Parathyroid adenoma (tissue), 2 donors: ENCODE results near the gene ANKRD31.

Source experiments
- H2AFZ ChIP-seq: fragments of 300-600 bp; sonication (generic); one replicate; pipeline ENCODE4 v1.7.0; 2017; ENCODE audit warnings: antibody characterized with exemption, mild to moderate bottlenecking
- H3K27ac ChIP-seq: fragments of 300-600 bp; sonication (generic); one replicate; pipeline ENCODE4 v1.7.0; 2017
- H3K27me3 ChIP-seq: fragments of 300-600 bp; sonication (generic); one replicate; pipeline ENCODE4 v1.7.0; 2017; ENCODE audit warnings: low read length; ENCODE audit not compliant: control insufficient read depth, insufficient read depth
- H3K36me3 ChIP-seq: fragments of 300-600 bp; sonication (generic); one replicate; pipeline ENCODE4 v1.7.0; 2017; ENCODE audit warnings: low read length; ENCODE audit not compliant: control insufficient read depth, insufficient read depth
- H3K4me1 ChIP-seq: fragments of 300-600 bp; sonication (generic); one replicate; pipeline ENCODE4 v1.7.0; 2017; ENCODE audit warnings: control low read depth
- H3K4me2 ChIP-seq: fragments of 300-600 bp; sonication (generic); one replicate; pipeline ENCODE4 v1.7.0; 2017; ENCODE audit warnings: low read length
- H3K4me3 ChIP-seq: fragments of 300-600 bp; sonication (generic); one replicate; pipeline ENCODE4 v1.7.0; 2017; ENCODE audit warnings: low read depth, low read length
- H3K79me2 ChIP-seq: fragments of 300-600 bp; sonication (generic); one replicate; pipeline ENCODE4 v1.7.0; 2017; ENCODE audit warnings: control low read depth
- H3K9ac ChIP-seq: fragments of 300-600 bp; sonication (generic); one replicate; pipeline ENCODE4 v1.7.0; 2017; ENCODE audit warnings: mild to moderate bottlenecking
- H3K9me3 ChIP-seq: fragments of 300-600 bp; sonication (generic); one replicate; pipeline ENCODE4 v1.7.0; 2017; ENCODE audit warnings: low read length; ENCODE audit not compliant: control insufficient read depth
- TF ChIP-seq, protein P1 (sequence below): fragments of 300-600 bp; sonication (generic); IDR thresholded peaks from one replicate; pipeline ENCODE4 v1.7.0; 2017; ENCODE audit warnings: antibody characterized with exemption, mild to moderate bottlenecking
- donor health status: primary hyperparathyroidism.

ANKRD31 gene

DNA sequence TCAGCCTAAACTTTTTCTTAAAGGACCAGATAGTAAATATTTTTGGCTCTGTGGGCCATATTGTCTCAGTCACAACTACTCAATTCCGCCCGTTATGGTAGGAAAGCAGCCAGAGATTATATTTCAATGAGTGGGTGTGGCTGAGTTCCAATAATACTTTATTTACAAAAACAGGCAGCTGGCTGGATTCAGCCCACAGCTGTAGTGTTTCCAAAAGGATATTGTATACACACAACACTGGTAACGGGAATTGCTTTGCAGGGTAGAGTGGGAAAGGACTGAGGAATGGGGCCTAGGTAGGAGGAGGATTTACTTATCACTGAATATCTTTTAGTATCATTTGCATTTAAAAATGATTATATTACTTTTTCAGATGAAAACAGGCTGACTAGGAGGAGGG is 205.3 kb downstream of the ANKRD31 start:
- Histone ChIP-seq H2AFZ (no peak overlapping the region), H3K4me2 (no peak overlapping the region), H3K36me3 (no peaks in the 10 kb centered on the region), H3K4me1 (no peaks in the 10 kb centered on the region), H3K27ac (no peak overlapping the region), H3K27me3 (no peaks in the 10 kb centered on the region), H3K9ac (no peak overlapping the region), H3K79me2 (peaks cover 4% of the 10 kb centered on the region), H3K9me3 (no peaks in the 10 kb centered on the region), H3K4me3 (no peak overlapping the region)
- TF ChIP-seq, protein P1, sequence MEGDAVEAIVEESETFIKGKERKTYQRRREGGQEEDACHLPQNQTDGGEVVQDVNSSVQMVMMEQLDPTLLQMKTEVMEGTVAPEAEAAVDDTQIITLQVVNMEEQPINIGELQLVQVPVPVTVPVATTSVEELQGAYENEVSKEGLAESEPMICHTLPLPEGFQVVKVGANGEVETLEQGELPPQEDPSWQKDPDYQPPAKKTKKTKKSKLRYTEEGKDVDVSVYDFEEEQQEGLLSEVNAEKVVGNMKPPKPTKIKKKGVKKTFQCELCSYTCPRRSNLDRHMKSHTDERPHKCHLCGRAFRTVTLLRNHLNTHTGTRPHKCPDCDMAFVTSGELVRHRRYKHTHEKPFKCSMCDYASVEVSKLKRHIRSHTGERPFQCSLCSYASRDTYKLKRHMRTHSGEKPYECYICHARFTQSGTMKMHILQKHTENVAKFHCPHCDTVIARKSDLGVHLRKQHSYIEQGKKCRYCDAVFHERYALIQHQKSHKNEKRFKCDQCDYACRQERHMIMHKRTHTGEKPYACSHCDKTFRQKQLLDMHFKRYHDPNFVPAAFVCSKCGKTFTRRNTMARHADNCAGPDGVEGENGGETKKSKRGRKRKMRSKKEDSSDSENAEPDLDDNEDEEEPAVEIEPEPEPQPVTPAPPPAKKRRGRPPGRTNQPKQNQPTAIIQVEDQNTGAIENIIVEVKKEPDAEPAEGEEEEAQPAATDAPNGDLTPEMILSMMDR, result no peak

DNA sequence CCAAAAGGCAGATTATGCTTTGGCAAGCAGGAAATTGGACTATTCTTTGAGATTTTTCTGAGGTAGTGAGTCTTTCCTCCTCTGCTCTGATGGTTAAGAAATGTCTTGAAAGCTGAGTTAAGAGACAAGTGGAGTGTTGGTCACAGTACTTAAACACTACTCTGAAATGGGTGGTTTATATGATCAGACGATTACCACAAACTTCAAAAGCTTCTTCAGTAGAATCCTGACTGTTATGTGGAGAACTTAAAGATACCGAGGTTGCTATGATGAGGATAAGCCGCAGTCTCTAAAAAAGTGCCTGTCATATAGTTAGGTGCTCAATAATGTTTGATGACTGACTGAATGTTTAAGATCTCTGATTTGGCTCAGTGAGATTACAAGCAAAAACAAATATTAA is 208.6 kb downstream of the ANKRD31 start:
- H3K4me2 ChIP-seq, result no peak overlapping the region
- TF ChIP-seq, protein P1, result no peak
- H3K9me3 ChIP-seq, result no peaks in the 10 kb centered on the region
- H3K36me3 ChIP-seq, result no peaks in the 10 kb centered on the region
- no peak overlapping the region for H2AFZ ChIP-seq
- peaks cover 4% of the 10 kb centered on the region for H3K79me2 ChIP-seq
- H3K4me1 ChIP-seq, result no peaks in the 10 kb centered on the region
- no peak overlapping the region for H3K9ac ChIP-seq
- no peak overlapping the region for H3K4me3 ChIP-seq
- H3K27ac ChIP-seq, result no peak overlapping the region
- H3K27me3 ChIP-seq, result no peaks in the 10 kb centered on the region

DNA sequence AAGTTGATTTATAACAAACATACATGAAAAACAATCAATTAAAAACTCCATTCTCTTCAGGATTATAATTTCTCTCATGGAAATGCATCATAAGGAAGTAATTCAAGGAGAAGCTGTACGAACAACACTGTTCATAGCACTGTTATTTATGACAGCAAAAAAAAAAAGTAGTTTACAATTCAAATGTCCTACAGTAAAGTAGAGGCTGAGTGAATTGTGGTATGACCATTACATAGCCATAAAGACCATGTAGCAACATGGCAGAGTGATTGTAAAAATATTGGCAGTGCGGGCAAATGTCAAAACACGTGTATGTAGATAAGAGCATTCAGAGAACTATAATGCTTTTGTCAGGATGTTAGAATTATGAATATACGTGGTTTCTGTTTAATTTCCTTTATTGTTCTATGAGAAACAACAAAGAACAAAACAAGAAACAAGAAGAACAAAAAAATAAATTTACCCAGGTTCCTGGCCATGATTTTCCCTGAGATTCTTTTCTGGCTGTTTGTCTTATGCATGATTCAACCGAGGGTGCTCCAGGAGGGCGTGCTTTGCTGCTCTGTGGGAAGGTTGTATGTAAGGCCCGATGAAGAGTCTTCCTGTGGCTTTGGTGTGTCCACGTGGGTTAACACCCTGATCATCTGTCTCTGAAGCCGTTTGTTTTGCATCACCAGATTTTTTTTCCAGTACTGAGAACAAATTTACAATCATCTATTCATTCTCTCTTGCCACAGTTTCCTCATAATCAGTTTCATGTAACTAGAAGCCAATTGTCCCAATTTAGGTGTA is 213.1 kb downstream of the ANKRD31 start:
- no peaks in the 10 kb centered on the region for H3K36me3 ChIP-seq
- TF ChIP-seq, protein P1, result no peak
- H3K4me3 ChIP-seq, result no peak overlapping the region
- no peak overlapping the region for H3K9ac ChIP-seq
- H2AFZ ChIP-seq, result no peak overlapping the region
- no peak overlapping the region for H3K4me2 ChIP-seq
- H3K79me2 ChIP-seq, result no peaks in the 10 kb centered on the region
- no peak overlapping the region for H3K27ac ChIP-seq
- no peaks in the 10 kb centered on the region for H3K27me3 ChIP-seq
- no peaks in the 10 kb centered on the region for H3K9me3 ChIP-seq
- H3K4me1 ChIP-seq, result no peaks in the 10 kb centered on the region

DNA sequence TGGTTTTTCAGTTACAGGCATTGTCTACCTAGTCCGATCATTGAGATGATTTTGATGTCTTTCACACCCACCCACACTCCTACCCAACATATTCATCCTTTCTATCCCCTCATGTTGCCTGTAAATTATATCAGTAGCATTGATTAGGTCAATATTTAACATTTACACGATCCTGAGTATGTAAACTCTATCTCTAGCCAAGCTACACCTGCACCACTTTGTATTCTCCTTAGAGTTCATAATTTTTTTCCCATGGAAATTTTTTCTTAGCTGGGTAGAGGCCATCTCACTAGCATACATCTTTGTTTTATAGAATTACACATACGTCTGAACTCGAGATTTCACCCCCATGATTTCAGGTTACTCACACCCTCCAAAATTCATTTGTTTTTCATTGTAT is 214.9 kb downstream of the ANKRD31 start:
- Histone ChIP-seq H3K9me3 (no peaks in the 10 kb centered on the region), H3K9ac (no peak overlapping the region), H3K79me2 (no peaks in the 10 kb centered on the region), H3K4me3 (no peak overlapping the region), H3K27ac (no peak overlapping the region), H3K27me3 (no peaks in the 10 kb centered on the region), H3K4me2 (no peak overlapping the region), H3K36me3 (no peaks in the 10 kb centered on the region), H3K4me1 (no peaks in the 10 kb centered on the region), H2AFZ (no peak overlapping the region)
- TF ChIP-seq, protein P1, result no peak

DNA sequence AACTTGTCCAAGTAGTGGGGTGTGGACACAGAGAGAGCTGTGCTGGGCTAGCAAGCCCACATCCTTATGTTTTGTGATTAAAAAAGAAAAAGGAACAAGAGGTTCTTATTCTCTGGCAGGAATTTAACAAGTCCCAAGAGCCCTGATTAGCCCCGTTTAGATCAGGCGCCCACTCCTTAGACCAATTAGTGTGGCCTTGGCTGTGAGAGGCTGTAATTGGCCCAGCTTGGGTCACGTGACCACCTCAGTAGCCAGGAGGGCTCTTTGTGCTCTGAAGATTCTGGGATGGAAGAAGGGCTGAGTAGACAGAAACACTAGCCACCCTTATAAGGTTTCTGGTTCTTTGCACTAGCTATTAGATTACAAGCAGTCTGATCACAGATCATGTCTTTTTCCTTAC is 215.5 kb downstream of the ANKRD31 start:
- Histone ChIP-seq H3K4me1 (no peaks in the 10 kb centered on the region), H3K4me3 (no peak overlapping the region), H3K4me2 (no peak overlapping the region), H3K27ac (no peak overlapping the region), H3K9me3 (no peaks in the 10 kb centered on the region), H3K27me3 (no peaks in the 10 kb centered on the region), H3K79me2 (no peaks in the 10 kb centered on the region), H2AFZ (no peak overlapping the region), H3K36me3 (no peaks in the 10 kb centered on the region), H3K9ac (no peak overlapping the region)
- TF ChIP-seq, protein P1, result no peak
